ENCODE results near the gene IGF2BP2.

Gene IGF2BP2

DNA sequence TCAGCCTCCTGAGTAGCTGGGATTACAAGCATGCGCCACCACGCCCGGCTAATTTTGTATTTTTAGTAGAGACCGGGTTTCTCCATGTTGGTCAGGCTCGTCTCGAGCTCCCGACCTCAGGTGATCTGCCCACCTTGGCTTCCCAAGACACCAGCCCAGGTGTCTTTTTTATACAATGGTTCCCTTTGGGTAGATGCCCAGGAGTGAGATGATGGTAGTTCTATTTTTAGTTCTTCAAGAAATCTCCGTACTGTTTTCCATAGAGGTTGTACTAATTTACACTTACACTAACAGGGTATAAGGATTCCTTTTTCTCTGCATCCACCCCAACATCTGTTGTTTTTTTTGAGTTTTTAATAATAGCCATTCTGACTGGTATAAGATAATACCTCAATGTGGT lies 94.3 kb downstream of the IGF2BP2 start:
- no peak for DNase-seq

DNA sequence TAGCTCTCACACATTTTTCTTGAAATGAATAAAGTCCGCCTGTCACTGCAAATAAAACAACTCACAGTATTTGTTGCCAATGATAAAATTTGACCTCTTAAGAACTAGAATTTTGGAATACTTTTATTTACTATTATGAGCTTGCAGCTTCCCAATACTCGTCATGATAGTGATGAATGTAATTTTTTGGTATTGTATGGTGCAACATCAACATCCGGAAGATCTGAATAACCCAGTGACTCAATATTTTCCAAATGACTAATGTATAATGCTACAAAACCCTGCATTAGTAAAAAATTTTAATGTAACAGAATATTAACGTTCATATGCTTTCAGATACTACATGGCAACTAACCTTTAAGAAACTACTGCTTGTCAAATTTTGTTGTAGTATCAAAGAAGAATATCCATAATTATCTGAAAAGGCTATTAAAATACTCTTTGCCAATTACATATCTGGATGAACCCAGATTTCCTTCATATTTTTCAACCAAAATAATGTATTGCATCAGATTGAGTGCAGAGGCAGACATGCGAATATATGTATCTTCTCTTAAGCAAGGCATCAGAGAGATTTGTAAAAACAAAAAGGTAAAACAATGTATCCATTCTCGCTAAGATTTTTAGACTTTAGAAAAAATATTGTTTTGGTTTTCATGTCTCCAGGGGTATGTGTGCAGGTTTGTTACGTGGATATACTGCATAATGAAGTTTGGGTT lies 95.3 kb downstream of the IGF2BP2 start:
- no peak for DNase-seq

GRCh38 chr3:185728630-185729336 lies 96.1 kb downstream of the IGF2BP2 start:
- no peak for DNase-seq

- no peak for DNase-seq
Observed at GRCh38 chr3:185727873-185728272, 97.0 kb downstream of the IGF2BP2 start.

DNA sequence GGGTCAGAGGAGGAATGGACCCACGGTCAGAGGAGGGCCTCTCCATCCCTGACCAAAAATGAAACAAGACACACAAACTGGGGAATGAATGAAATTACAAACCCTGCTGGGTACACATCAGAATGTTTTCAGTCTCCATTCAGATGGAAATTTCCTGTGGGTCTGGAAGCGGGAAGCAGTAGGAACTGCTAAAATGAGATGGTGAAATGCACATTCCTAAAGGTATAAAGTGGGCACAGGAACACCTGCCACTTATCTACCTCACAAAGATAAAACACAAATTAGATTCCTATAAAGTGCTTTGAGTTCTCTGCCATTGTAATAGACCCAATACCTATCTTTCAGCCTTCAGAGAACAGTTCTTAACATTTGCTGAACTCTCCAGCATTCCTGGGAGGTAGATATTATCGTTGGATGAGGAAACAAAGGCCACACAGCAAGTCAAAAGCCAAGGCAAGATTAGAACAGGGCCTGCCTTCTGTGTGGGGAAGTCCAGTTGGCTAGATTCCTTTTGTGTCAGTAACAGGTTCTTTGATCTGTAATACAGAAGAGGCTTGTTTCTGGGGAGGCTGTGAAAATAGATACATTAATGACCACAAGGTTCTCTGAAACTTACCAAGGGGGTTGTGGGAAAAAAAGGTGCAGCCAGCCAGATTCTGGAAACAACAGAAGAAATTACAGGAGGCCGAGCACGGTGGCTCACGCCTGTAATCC lies 98.4 kb downstream of the IGF2BP2 start:
- DNase-seq, result no peak

GRCh38 chr3:185724761-185725160 lies 100.1 kb downstream of the IGF2BP2 start:
- no peak for DNase-seq

GRCh38 chr3:185724251-185724650 lies 100.6 kb downstream of the IGF2BP2 start:
- no peak for DNase-seq

DNA sequence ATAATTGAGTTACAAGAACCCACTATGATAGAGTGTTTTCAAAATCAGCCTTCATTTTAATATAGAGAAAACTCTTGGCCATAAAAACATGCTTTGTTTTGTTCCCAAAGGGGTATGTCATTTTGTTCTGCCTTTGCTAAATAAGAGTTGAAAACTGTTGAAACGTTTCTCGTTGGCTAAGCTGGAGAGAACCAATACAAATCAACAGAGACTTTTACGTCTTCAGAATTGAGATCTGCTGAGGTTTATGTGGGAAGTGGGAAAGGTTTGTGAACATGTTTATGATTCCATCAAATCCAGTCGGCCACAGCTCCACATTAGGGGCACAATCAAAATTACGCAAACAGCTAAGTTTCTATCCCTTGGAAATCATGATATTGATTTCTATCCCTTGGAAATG lies 102.0 kb downstream of the IGF2BP2 start:
- no peak for DNase-seq

GRCh38 chr3:185721970-185722369 lies 102.9 kb downstream of the IGF2BP2 start:
- DNase-seq, result no peak

DNA sequence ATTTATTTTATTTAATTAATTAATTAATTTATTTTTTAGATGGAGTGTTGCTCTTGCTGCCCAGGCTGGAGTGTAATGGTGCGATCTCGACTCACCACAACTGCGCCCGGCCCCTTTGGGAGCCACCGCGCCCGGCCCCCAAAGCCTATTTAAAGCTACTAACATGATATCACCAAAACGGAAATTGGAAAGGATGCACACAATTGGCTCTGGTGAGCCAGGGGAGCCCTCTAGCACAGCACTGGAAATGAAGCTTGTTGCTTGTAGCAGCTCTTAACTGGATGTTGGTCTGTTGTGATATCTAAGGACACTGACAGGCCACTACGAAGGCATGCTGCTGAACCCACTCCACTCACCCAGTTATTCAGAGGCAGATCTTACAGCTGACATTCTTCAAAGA lies 104.5 kb downstream of the IGF2BP2 start:
- DNase-seq, result no peak

DNA sequence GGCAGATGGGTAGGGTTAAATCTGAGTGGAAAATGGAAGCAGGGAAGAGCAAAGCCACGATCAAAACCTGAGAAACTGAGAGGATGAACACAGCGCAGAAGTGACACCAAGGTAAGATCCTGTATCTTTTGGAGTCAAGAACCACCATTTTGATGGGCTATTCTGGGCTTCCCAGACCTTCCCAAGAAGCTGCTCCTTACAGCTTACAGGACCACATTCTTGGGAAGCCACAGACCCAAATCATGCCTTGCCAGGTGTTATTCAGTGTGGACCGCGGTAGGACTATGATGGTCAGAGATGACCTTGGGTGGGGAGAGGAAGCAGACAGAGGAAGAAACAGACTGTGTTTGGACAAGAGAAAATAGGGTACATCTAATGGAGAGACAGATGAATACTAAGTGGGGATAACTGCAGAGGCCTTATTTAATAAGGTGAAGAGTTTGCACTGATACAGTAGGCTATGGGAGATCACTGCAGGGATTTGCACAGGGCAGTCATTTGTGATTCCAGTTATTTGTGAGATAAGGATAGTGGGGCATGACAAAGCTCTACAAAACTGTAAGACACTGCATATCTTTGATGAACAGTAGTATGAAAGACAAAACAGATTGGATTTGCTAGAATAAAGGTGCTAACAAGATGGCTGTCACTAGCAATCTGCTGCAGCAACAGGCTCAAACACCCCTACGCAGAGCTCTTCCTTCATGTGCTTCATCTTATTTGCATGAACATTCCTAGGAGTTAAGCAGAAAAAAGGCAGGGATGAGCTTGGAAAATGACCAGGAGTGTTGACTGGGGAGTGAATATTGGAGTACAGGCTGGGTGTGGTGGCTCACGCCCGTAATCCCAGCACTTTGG lies 105.9 kb downstream of the IGF2BP2 start:
- DNase-seq, result no peak

DNA sequence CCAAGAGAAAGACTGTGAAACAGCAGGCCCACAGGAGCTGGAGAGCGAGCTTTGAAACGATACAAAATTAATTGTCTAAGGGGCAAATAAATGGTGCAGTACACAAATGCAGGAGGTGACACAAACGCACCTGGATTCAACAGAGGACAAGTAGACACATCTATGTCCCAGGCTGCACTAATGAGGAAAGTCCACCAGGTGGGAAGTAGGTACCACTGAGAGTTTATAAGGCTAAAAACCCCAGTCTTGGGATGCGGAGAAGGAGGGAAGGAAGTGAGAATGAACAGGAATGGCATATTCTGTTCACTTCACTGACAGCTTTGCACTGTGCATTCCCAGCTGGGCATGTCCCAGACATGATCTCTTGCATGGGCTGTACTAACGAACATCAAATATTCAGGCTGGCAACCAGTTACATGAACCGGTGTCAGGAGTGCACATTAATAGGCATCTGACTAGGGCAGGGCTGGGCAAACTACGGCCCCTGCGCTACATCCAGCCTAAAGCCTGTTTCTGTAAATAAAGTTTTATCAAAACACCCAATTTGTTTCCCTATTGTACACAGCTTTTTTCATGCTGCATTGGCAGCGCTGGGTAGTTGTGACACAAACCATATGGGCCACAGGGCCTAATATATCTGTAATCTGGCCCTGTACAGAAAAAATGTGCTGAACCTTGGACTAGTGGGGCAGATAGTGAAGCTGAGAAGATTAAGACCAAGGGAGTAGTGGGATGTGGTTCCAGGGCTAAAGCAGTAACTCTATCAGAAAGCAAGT lies 107.0 kb downstream of the IGF2BP2 start:
- DNase-seq, result no peak

GRCh38 chr3:185717121-185717520 lies 107.7 kb downstream of the IGF2BP2 start:
- no peak for DNase-seq

- DNase-seq, result no peak
Observed at GRCh38 chr3:185716436-185717108, 108.3 kb downstream of the IGF2BP2 start.

- DNase-seq, result no peak
Observed at GRCh38 chr3:185715091-185715490, 109.8 kb downstream of the IGF2BP2 start.

DNA sequence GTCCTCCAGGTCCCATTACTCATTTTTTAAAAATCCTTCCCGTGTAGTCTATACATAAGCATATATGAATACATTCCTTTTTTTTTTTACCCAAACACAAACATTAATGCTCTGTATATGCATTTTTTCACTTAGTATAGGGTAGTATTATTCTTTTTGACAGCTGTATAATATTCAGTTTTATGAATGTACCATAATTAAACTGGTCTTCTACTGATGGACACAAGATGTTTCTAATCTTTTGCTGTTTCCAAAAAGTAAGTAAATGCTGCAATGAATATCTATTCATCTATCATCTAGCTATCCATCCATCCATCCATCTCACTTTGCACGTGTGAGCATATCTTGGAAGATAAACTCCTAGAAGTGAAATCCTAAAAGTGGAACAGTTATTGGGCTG lies 110.8 kb downstream of the IGF2BP2 start:
- no peak for DNase-seq

DNA sequence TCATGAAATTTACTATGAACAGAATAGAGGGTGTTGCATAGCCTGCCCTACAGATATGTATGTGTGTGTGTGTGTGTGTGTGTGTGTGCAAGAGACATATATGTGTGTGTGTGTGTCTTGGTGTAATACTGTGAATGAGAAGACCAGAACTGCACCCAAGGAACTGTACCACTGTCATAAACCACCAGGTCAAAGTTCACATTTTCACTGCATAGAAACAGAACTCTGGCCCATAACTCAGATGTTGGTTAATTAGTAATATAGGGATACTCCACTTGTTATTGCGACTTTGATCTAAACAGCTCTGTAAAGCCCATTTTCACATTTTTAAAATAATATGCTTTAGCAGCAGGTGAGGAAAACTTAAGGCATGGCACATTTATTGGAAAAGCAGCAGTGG lies 111.8 kb downstream of the IGF2BP2 start:
- DNase-seq, result no peak

DNA sequence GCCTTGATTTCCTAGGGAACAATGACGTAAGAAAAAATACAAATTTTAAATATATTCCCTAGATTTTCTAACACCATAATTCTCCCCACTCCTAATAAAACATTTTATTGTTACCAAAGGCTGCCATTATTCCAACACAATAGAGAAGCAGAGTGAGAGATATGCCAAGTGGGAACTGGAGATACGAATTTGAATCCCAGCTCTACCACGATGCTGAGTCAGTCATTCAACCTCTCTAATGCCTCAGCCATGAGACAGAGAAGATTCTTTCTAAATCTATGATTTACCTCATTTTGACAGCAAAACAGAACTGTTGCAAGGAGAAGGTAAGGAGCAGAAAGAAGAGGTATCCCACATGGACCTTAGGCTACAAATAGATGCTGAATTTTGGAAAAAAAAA lies 112.5 kb downstream of the IGF2BP2 start:
- no peak for DNase-seq

DNA sequence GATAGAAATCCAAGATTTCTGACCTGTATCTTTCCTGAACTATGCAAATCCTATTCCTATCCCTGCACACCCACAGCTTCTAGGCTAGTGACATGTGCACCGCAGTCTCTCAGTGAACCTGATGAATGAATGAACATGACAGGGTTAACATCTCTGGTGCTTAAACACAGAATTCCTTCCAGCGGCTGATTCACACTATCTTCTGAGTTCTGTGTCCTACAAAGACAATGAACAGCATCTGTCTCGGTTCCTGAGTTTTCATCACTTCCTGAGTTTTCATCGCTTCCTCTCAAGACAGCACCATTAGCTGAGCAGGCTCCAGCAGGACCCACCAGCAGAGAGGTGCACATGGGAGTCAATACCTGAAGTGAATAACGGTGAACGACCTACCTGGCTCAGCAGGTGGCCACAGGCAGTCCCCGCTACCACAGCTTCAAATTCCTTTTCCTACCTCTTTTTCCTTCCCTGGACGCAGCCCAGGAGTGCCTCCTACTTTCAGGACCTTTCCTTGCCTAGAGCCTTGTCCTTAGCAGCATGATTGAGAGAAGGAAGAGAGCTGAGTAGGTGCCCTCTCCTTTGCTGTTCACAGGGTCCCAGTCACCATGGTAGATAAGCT lies 113.5 kb downstream of the IGF2BP2 start:
- no peak for DNase-seq

DNA sequence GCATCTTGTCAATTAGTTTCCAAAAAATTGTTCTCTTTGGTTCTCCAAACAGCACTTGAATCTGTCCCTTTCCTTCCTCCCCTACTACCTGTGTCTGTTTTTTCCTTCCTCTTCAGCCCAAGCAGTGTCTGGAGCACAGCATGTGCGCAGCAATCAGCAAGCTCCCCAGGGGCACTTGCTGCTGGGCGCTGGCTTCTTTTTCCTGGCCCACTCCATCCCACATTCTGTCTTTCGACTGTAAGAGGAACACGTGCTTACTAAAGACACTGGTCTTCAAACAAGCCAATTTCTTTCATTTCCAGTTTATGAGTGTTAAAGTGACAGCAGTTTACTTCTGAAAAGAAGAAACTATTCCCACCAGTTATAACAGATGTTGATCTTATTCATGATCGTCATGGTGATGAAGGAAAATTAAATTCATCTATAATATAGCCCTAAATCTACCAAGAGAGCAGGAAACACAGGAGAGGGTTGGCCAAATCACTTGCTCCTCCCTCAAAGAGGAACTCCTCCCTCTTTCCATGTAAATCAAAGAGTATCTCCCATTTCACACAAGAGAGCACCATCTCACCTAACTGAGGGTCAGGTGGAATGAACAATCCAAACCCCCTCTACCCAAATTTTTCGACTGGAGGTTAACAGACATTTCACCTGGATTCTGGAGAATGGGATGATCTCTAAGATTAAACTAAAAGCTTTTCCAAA lies 115.4 kb downstream of the IGF2BP2 start:
- no peak for DNase-seq

DNA sequence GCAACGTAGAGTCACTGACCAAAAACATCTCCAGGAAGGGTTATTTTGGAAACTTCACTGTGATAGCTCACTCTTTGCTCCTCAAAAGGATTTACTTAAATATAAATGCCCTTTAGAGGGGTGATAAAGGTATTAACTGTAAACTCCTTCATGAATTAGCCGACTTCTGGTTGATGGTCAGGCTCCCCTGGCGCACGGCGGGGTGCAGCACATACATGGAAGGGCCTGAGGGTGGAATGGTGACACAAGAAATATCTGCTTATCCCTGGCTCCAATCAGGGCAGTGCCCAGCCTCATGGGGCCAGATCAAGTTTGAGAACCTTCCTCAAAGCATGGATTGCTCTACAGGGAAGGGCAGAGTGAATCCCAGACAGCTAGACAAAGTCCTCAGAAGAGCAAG lies 116.5 kb downstream of the IGF2BP2 start:
- no peak for DNase-seq
